SK-N-SH treated with all-trans-retinoic acid at 6 μM for 48 hours (cell line): Measurements from ENCODE around the gene SCAF11.

Experiments used
- BACH2 ChIP-seq: fragments of 250-450 bp; sonication (Bioruptor Pico); IDR thresholded peaks from 2 replicates; pipeline ENCODE4 v1.9.0; 2021; ENCODE audit warnings: mild to moderate bottlenecking, borderline replicate concordance
- CREB5 ChIP-seq: fragments of 250-450 bp; sonication (Bioruptor Pico); IDR thresholded peaks from 2 replicates; pipeline ENCODE4 v1.5.1; 2020; ENCODE audit warnings: low read depth, mild to moderate bottlenecking, moderate library complexity
- ESRRG ChIP-seq: fragments of 250-450 bp; sonication (Bioruptor Pico); IDR thresholded peaks from 2 replicates; pipeline ENCODE4 v1.6.1; 2021; ENCODE audit warnings: mild to moderate bottlenecking
- PPARA ChIP-seq: fragments of 250-450 bp; sonication (Bioruptor Pico); IDR thresholded peaks from 2 replicates; pipeline ENCODE4 v1.5.0; 2020; ENCODE audit warnings: mild to moderate bottlenecking, borderline replicate concordance
- SNAI2 ChIP-seq: fragments of 250-450 bp; sonication (Bioruptor Pico); IDR thresholded peaks from 2 replicates; pipeline ENCODE4 v1.5.0; 2020; ENCODE audit warnings: mild to moderate bottlenecking, moderate library complexity
- TCF4 ChIP-seq: fragments of 250-450 bp; sonication (Bioruptor Pico); IDR thresholded peaks from 2 replicates; pipeline ENCODE4 v1.8.0; 2021; ENCODE audit warnings: mild to moderate bottlenecking, moderate library complexity, borderline replicate concordance
- TOX ChIP-seq: fragments of 250-450 bp; sonication (Bioruptor Pico); IDR thresholded peaks from 2 replicates; pipeline ENCODE4 v1.8.0; 2021; ENCODE audit warnings: mild to moderate bottlenecking, moderate library complexity, borderline replicate concordance
- ZC3H10 ChIP-seq: fragments of 250-450 bp; sonication (Bioruptor Pico); IDR thresholded peaks from 2 replicates; pipeline ENCODE4 v1.5.1; 2021; ENCODE audit warnings: mild to moderate bottlenecking, moderate library complexity
- ZFP3 ChIP-seq: fragments of 250-450 bp; sonication (Bioruptor Pico); IDR thresholded peaks from 2 replicates; pipeline ENCODE4 v1.5.0; 2020; ENCODE audit warnings: mild to moderate bottlenecking, moderate library complexity

DNA sequence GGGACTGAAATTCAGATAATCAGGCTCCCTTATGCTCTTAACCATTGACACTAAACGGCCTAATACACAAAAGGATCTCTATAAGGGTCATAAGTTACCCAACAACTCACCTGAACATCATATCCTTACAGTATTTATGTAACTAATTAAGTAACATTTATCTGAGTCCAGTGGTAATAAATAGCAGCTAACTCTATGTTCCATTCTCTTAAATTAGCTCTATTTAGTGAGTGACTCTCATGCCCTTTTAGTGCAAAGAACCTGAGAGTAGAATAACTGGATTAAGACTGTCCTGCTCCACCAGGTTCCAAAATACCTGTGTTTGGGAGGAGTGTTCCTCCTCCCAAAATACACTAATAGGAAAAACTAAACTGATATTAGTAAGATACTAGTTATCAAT, 9.8 kb downstream of the SCAF11 start:
- TF ChIP-seq SNAI2 (CRISPR knock-in tag) (no peak), PPARA (CRISPR knock-in tag) (no peak), ZFP3 (CRISPR knock-in tag) (no peak), TOX (CRISPR knock-in tag) (no peak), TCF4 (CRISPR knock-in tag) (no peak), ESRRG (CRISPR knock-in tag) (no peak), CREB5 (CRISPR knock-in tag) (no peak), BACH2 (no peak), ZC3H10 (CRISPR knock-in tag) (no peak)
